ENCODE data around the gene FBXO30.

The FBXO30 gene

GRCh38 chr6:145814501-145815308 is at the start of gene FBXO30:
Gene FBXO30 (minus strand): TSS chr6:145814795. CDS start chr6:145806405, 8,390 bp downstream.
- H3K4me3 ChIP-seq (ENCODE audit: low read length) = peak within 1 kb of the TSS; percentile 83
- no peak for TF ChIP-seq ZNF274 (IDR thresholded peaks at IDR 0.05; ENCODE audit: low read depth, low read length)

GRCh38 chr6:145863988-145864616 is 49.5 kb upstream of the FBXO30 start:
- no peak for TF ChIP-seq ZNF274 (IDR thresholded peaks at IDR 0.05; ENCODE audit: low read depth, low read length)
- H3K4me3 ChIP-seq (ENCODE audit: low read length) = no peak overlapping the region

GRCh38 chr6:145863366-145863765 is 48.8 kb upstream of the FBXO30 start:
- no peak overlapping the region for H3K4me3 ChIP-seq (ENCODE audit: low read length)
- no peak for TF ChIP-seq ZNF274 (IDR thresholded peaks at IDR 0.05; ENCODE audit: low read depth, low read length)

GRCh38 chr6:145860562-145860961 is 46.0 kb upstream of the FBXO30 start:
- TF ChIP-seq ZNF274 (IDR thresholded peaks at IDR 0.05; ENCODE audit: low read depth, low read length) = no peak

GRCh38 chr6:145850671-145851070 is 36.1 kb upstream of the FBXO30 start:
- TF ChIP-seq ZNF274 (IDR thresholded peaks at IDR 0.05; ENCODE audit: low read depth, low read length) = no peak
- H3K4me3 ChIP-seq (ENCODE audit: low read length) = no peak overlapping the region

More at GRCh38 chr6:145860562-145860961, 46.0 kb upstream of the FBXO30 start:
- H3K4me3 ChIP-seq (ENCODE audit: low read length) = no peak overlapping the region

GRCh38 chr6:145848541-145848940 is 33.9 kb upstream of the FBXO30 start:
- TF ChIP-seq ZNF274 (IDR thresholded peaks at IDR 0.05; ENCODE audit: low read depth, low read length) = no peak
- no peak overlapping the region for H3K4me3 ChIP-seq (ENCODE audit: low read length)

GRCh38 chr6:145845557-145845956 is 31.0 kb upstream of the FBXO30 start:
- TF ChIP-seq ZNF274 (IDR thresholded peaks at IDR 0.05; ENCODE audit: low read depth, low read length) = no peak
- H3K4me3 ChIP-seq (ENCODE audit: low read length) = no peak overlapping the region

GRCh38 chr6:145844933-145845540 is 30.4 kb upstream of the FBXO30 start:
- no peak overlapping the region for H3K4me3 ChIP-seq (ENCODE audit: low read length)
- TF ChIP-seq ZNF274 (IDR thresholded peaks at IDR 0.05; ENCODE audit: low read depth, low read length) = no peak

GRCh38 chr6:145842693-145843546 is 28.3 kb upstream of the FBXO30 start:
- no peak for TF ChIP-seq ZNF274 (IDR thresholded peaks at IDR 0.05; ENCODE audit: low read depth, low read length)

GRCh38 chr6:145841668-145842067 is 27.1 kb upstream of the FBXO30 start:
- TF ChIP-seq ZNF274 (IDR thresholded peaks at IDR 0.05; ENCODE audit: low read depth, low read length) = no peak
- H3K4me3 ChIP-seq (ENCODE audit: low read length) = no peak overlapping the region

More at GRCh38 chr6:145842693-145843546, 28.3 kb upstream of the FBXO30 start:
- no peak overlapping the region for H3K4me3 ChIP-seq (ENCODE audit: low read length)

GRCh38 chr6:145839653-145840052 is 25.1 kb upstream of the FBXO30 start:
- TF ChIP-seq ZNF274 (IDR thresholded peaks at IDR 0.05; ENCODE audit: low read depth, low read length) = no peak
- no peak overlapping the region for H3K4me3 ChIP-seq (ENCODE audit: low read length)

- TF ChIP-seq ZNF274 (IDR thresholded peaks at IDR 0.05; ENCODE audit: low read depth, low read length) = no peak
- H3K4me3 ChIP-seq (ENCODE audit: low read length) = no peak overlapping the region
Observed at GRCh38 chr6:145838305-145838704, 23.7 kb upstream of the FBXO30 start.

GRCh38 chr6:145836772-145837171 is 22.2 kb upstream of the FBXO30 start:
- TF ChIP-seq ZNF274 (IDR thresholded peaks at IDR 0.05; ENCODE audit: low read depth, low read length) = no peak
- no peak overlapping the region for H3K4me3 ChIP-seq (ENCODE audit: low read length)

- no peak overlapping the region for H3K4me3 ChIP-seq (ENCODE audit: low read length)
- no peak for TF ChIP-seq ZNF274 (IDR thresholded peaks at IDR 0.05; ENCODE audit: low read depth, low read length)
Observed at GRCh38 chr6:145836170-145836569, 21.6 kb upstream of the FBXO30 start.
